Adrenal gland (tissue), 12 donors: ENCODE results near the gene SH3BP4. TPM values are rescaled to one million over a fixed set of nuclear protein-coding genes. Genes with fewer than 3 reads are reported as not detected.

ENCODE experiments used
- DNase-seq, 7 donors: peaks; one replicate each; pipeline ENCODE4 v3.0.0-alpha.2; 2019 to 2020
- H3K27ac ChIP-seq, 5 donors: fragments of 200-600 bp; sonication (generic) in 4 of 5; 1 replicate in 3 of 5; 2 replicates in 2 of 5; pipeline versions ENCODE4 v1.5.1 to v1.8.0; 2016 to 2020; ENCODE audit warnings: mild to moderate bottlenecking in 1 of 5
- H3K27me3 ChIP-seq: fragments of 200-600 bp; 2 replicates; pipeline ENCODE4 v1.8.0; 2021
- H3K36me3 ChIP-seq, 2 donors: fragments of 200-600 bp; replicated peaks in 1 of 2; 1 replicate in 1 of 2; 2 replicates in 1 of 2; pipeline versions ENCODE4 v1.5.1 to v1.8.0; 2018 to 2022
- H3K4me1 ChIP-seq, 2 donors: fragments of 200-600 bp; replicated peaks in 1 of 2; 1 replicate in 1 of 2; 2 replicates in 1 of 2; pipeline versions ENCODE4 v1.5.1 to v1.8.0; 2018 to 2021
- H3K4me3 ChIP-seq, 4 donors: fragments of 200-600 bp; sonication (generic) in 3 of 4; one replicate each; pipeline ENCODE4 v1.5.1; 2016 to 2018
- H3K9me3 ChIP-seq, 3 donors: fragments of 200-600 bp; sonication (generic) in 1 of 3; replicated peaks in 1 of 3; 1 replicate in 2 of 3; 2 replicates in 1 of 3; pipeline versions ENCODE4 v1.5.1 to v1.8.0; 2016 to 2021
- CTCF ChIP-seq, 6 experiments: fragments of 450-650 bp in 4 of 6; fragments of 200-600 bp in 2 of 6; sonication (generic) in 1 of 6; IDR thresholded peaks; 1 replicate in 5 of 6; 2 replicates in 1 of 6; pipeline versions ENCODE4 v1.5.1 to v1.8.0; 2016 to 2021; ENCODE audit warnings: antibody characterized with exemption in 6 of 6, mild to moderate bottlenecking in 2 of 6, moderate library complexity in 1 of 6
- POLR2A ChIP-seq, 2 donors: fragments of 450-650 bp; IDR thresholded peaks; one replicate each; pipeline ENCODE4 v1.6.1; 2017; ENCODE audit warnings: antibody characterized with exemption in 2 of 2, mild to moderate bottlenecking in 2 of 2, moderate library complexity in 1 of 2
- WGBS, 4 donors: extraction: QIAGEN DNeasy Blood & Tissue Kit in 2 of 4; methylation state at CpG; one replicate each; pipeline versions ENCODE4 v1.1.5 to v1.1.7; 2013 to 2017; 5-methylcytosine and 5-hydroxymethylcytosine counted together
- intact Hi-C, 2 donors: fragments of 100-400 bp; cut with DNase I; formaldehyde crosslinking; loops; one replicate each; pipeline versions ENCODE4 v1.14.1 to v1.15.0; 2022 to 2023
- polyA plus RNA-seq, 3 donors: library from polyadenylated mRNA; stranded (reverse); fragments of 200-250 nt in 2 of 3; fragments of 350-450 nt in 1 of 3; fragmentation: Illumina TruSeq in 1 of 3; extraction: RNeasy Lipid Tissue Mini Kit (QIAGEN cat#74804) in 1 of 3; gene quantifications; one replicate each; pipeline ENCODE4 v1.2.3, GENCODE V29; 2013 to 2014
- total RNA-seq, 9 donors: library from RNA; depleted of rRNA in 4 of 9; stranded (reverse); fragments of >200 nt in 4 of 9; fragments of 120-200 nt in 1 of 9; fragmentation: NEBNext Ultra II Directional in 1 of 9; extraction: Animal tissue kit (Norgen Biotek cat#: 25700) in 1 of 9; gene quantifications; one replicate each; pipeline versions ENCODE4 v1.1.0 to v1.2.4, GENCODE V29; 2013 to 2023
- donor health status: healthy with polysubstance abuse.
- donor health status: Bipolar disorder and iron deficiency.
- donor health status: DM: yes; HTN: yes; CAD: no.
- donor health status: DM: no; HTN: no; CAD: no.
- donor health status: DM: no; HTN: no; CAD: no.
- donor health status: DM: yes; HTN: yes; CAD: no.

Gene SH3BP4
- total and polyA plus RNA-seq, 12 donors = 5.1 to 26.9 (median 19.9) TPM

- H3K4me3 ChIP-seq = no peak overlapping the region
- WGBS, 4 donors = 87 to 96% (median 93%) methylated on average over 5 of the region's 5 CpGs
- DNase-seq = no peak
- no peaks in the 10 kb centered on the region for H3K36me3 ChIP-seq
- H3K9me3 ChIP-seq = no peaks in the 10 kb centered on the region
- intact Hi-C loops = no loop called here
- no peak overlapping the region for H3K27ac ChIP-seq
- no peak for TF ChIP-seq POLR2A (IDR thresholded peaks at IDR 0.05)
- no peak for TF ChIP-seq CTCF (IDR thresholded peaks at IDR 0.05)
- H3K4me1 ChIP-seq = no peaks in the 10 kb centered on the region
- no peaks in the 10 kb centered on the region for H3K27me3 ChIP-seq
Observed at GRCh38 chr2:235077046-235077445, 125.2 kb downstream of the SH3BP4 start.

GRCh38 chr2:235078182-235078581 lies 126.4 kb downstream of the SH3BP4 start:
- no peak for DNase-seq
- intact Hi-C loops = no loop called here
- H3K4me3 ChIP-seq = no peak overlapping the region
- no peaks in the 10 kb centered on the region for H3K36me3 ChIP-seq
- H3K27me3 ChIP-seq = no peaks in the 10 kb centered on the region
- no peak overlapping the region for H3K27ac ChIP-seq
- H3K9me3 ChIP-seq = no peaks in the 10 kb centered on the region
- TF ChIP-seq CTCF (IDR thresholded peaks at IDR 0.05) (no peak), POLR2A (IDR thresholded peaks at IDR 0.05) (no peak)
- no peaks in the 10 kb centered on the region for H3K4me1 ChIP-seq
- 39 to 79% (median 66%) methylated on average over 3 to 4 of the region's 4 CpGs for WGBS, 4 donors

GRCh38 chr2:235078914-235079472 lies 127.2 kb downstream of the SH3BP4 start:
- H3K4me1 ChIP-seq = no peaks in the 10 kb centered on the region
- H3K27ac ChIP-seq = no peak overlapping the region
- H3K4me3 ChIP-seq = no peak overlapping the region
- WGBS, 4 donors = 75 to 86% (median 86%) methylated on average over 8 of the region's 8 CpGs
- no peaks in the 10 kb centered on the region for H3K27me3 ChIP-seq
- H3K36me3 ChIP-seq = no peaks in the 10 kb centered on the region
- TF ChIP-seq POLR2A (IDR thresholded peaks at IDR 0.05) = no peak
- TF ChIP-seq CTCF (IDR thresholded peaks at IDR 0.05) = no peak
- intact Hi-C loops = no loop called here
- no peak for DNase-seq
- H3K9me3 ChIP-seq = no peaks in the 10 kb centered on the region

- no peak for DNase-seq
- no peaks in the 10 kb centered on the region for H3K36me3 ChIP-seq
- no peak overlapping the region for H3K27ac ChIP-seq
- 66 to 81% (median 73%) methylated on average over 2 of the region's 2 CpGs for WGBS, 4 donors
- no peak for TF ChIP-seq POLR2A (IDR thresholded peaks at IDR 0.05)
- no peak for TF ChIP-seq CTCF (IDR thresholded peaks at IDR 0.05)
- intact Hi-C loops = no loop called here
- H3K4me1 ChIP-seq = no peaks in the 10 kb centered on the region
- H3K27me3 ChIP-seq = no peaks in the 10 kb centered on the region
- no peaks in the 10 kb centered on the region for H3K9me3 ChIP-seq
- H3K4me3 ChIP-seq = no peak overlapping the region
Observed at GRCh38 chr2:235080101-235080500, 128.3 kb downstream of the SH3BP4 start.
